GM23338 (cell line): ENCODE results near the gene MON2. TPM values are rescaled to one million over a fixed set of nuclear protein-coding genes. Genes with fewer than 3 reads are reported as not detected.

Experiments
- ATAC-seq: fragments of 200-7000 bp; cut with Tn5 transposase; 3 replicates; pipeline ENCODE4 v1.9.1; 2020
- DNase-seq: peaks from one replicate; pipeline ENCODE4 v3.0.0-alpha.2; 2015; ENCODE audit warnings: low spot score
- H2AFZ ChIP-seq: fragments of 200-600 bp; sonication (generic); 2 replicates; pipeline ENCODE4 v1.8.0; 2016; ENCODE audit warnings: antibody characterized with exemption, mild to moderate bottlenecking, moderate library complexity
- H3F3A ChIP-seq: fragments of 200-600 bp; sonication (generic); replicated peaks from 2 replicates; pipeline ENCODE4 v1.8.0; 2017; ENCODE audit warnings: antibody characterized with exemption, mixed run types, low read depth
- H3K27ac ChIP-seq: fragments of 200-600 bp; sonication (generic); 2 replicates; pipeline ENCODE4 v1.6.1; 2016; ENCODE audit warnings: low read depth
- H3K27me3 ChIP-seq: fragments of 200-600 bp; sonication (generic); 2 replicates; pipeline ENCODE4 v1.8.0; 2016; ENCODE audit warnings: mild to moderate bottlenecking, mixed run types, moderate library complexity; ENCODE audit not compliant: insufficient read depth
- H3K36me3 ChIP-seq: fragments of 200-600 bp; sonication (generic); 2 replicates; pipeline ENCODE4 v1.8.0; 2016; ENCODE audit warnings: mild to moderate bottlenecking; ENCODE audit not compliant: insufficient read depth
- H3K4me1 ChIP-seq: fragments of 200-600 bp; sonication (generic); 2 replicates; pipeline ENCODE4 v1.8.0; 2016; ENCODE audit warnings: mild to moderate bottlenecking, moderate library complexity; ENCODE audit not compliant: insufficient read depth
- H3K4me2 ChIP-seq: fragments of 200-600 bp; sonication (generic); 2 replicates; pipeline ENCODE4 v1.7.1; 2017; ENCODE audit warnings: mixed run types
- H3K4me3 ChIP-seq: fragments of 200-600 bp; sonication (generic); 2 replicates; pipeline ENCODE4 v1.6.1; 2016; ENCODE audit warnings: mixed run types
- H3K79me2 ChIP-seq: fragments of 200-600 bp; sonication (generic); replicated peaks from 2 replicates; pipeline ENCODE4 v1.8.0; 2017; ENCODE audit warnings: mild to moderate bottlenecking; ENCODE audit not compliant: insufficient read depth
- H3K9me2 ChIP-seq: fragments of 200-600 bp; sonication (generic); 2 replicates; pipeline ENCODE4 v1.8.0; 2017; ENCODE audit not compliant: insufficient read depth
- H4K20me1 ChIP-seq: fragments of 200-600 bp; sonication (generic); replicated peaks from 2 replicates; pipeline ENCODE4 v1.8.0; 2017; ENCODE audit warnings: mild to moderate bottlenecking; ENCODE audit not compliant: insufficient read depth
- H3K27ac Mint-ChIP-seq: 2 replicates; pipeline ENCODE4 v1.8.0; 2020; ENCODE audit warnings: inconsistent platforms, mild to moderate bottlenecking, moderate library complexity, mixed read lengths
- H3K27me3 Mint-ChIP-seq: 3 replicates; pipeline ENCODE4 v1.8.0; 2022; ENCODE audit warnings: low read depth, mild to moderate bottlenecking, moderate library complexity, mixed read lengths, inconsistent platforms; ENCODE audit not compliant: insufficient read depth, poor library complexity
- H3K36me3 Mint-ChIP-seq: 3 replicates; pipeline ENCODE4 v1.8.0; 2021; ENCODE audit warnings: low read depth, mild to moderate bottlenecking, inconsistent platforms, moderate library complexity, mixed read lengths
- H3K4me1 Mint-ChIP-seq: 3 replicates; pipeline ENCODE4 v1.8.0; 2020; ENCODE audit warnings: mild to moderate bottlenecking, inconsistent platforms, mixed read lengths
- H3K4me3 Mint-ChIP-seq: 3 replicates; pipeline ENCODE4 v1.8.0; 2021; ENCODE audit warnings: moderate library complexity, mild to moderate bottlenecking, inconsistent platforms, mixed read lengths
- H3K9me3 Mint-ChIP-seq: 3 replicates; pipeline ENCODE4 v1.8.0; 2020; ENCODE audit warnings: moderate library complexity, mild to moderate bottlenecking, inconsistent platforms, mixed read lengths
- CREB1 ChIP-seq: fragments of 250-450 bp; sonication (Bioruptor Pico); IDR thresholded peaks from 2 replicates; pipeline ENCODE4 v1.5.0; 2020; ENCODE audit warnings: low read depth, mild to moderate bottlenecking, moderate library complexity
- EZH2 ChIP-seq: fragments of 200-600 bp; sonication (generic); IDR thresholded peaks from one replicate; pipeline ENCODE4 v1.8.0; 2017; ENCODE audit warnings: antibody characterized with exemption, mild to moderate bottlenecking, low read depth; ENCODE audit not compliant: unreplicated experiment
- EZH2phosphoT487 ChIP-seq: fragments of 200-600 bp; sonication (generic); IDR thresholded peaks from one replicate; pipeline ENCODE4 v1.8.1; 2018; ENCODE audit warnings: antibody characterized with exemption; ENCODE audit not compliant: unreplicated experiment
- JUNB ChIP-seq: IDR thresholded peaks from one replicate; pipeline ENCODE4 v1.6.1; 2016; ENCODE audit warnings: antibody characterized with exemption; ENCODE audit not compliant: unreplicated experiment
- NANOG ChIP-seq: IDR thresholded peaks from 2 replicates; pipeline ENCODE4 v1.6.1; 2016; ENCODE audit warnings: antibody characterized with exemption, borderline replicate concordance
- POLR2AphosphoS5 ChIP-seq: IDR thresholded peaks from 2 replicates; pipeline ENCODE4 v1.6.1; 2016; ENCODE audit warnings: antibody characterized with exemption, low read depth
- STAT1 ChIP-seq: IDR thresholded peaks from one replicate; pipeline ENCODE4 v1.6.1; 2016; ENCODE audit warnings: antibody characterized with exemption; ENCODE audit not compliant: unreplicated experiment
- ZNF114 ChIP-seq: fragments of 250-450 bp; sonication (Bioruptor Pico); IDR thresholded peaks from 2 replicates; pipeline ENCODE4 v1.5.0; 2020; ENCODE audit warnings: mild to moderate bottlenecking, moderate library complexity
- ZNF331 ChIP-seq: fragments of 250-450 bp; sonication (Bioruptor Pico); IDR thresholded peaks from 2 replicates; pipeline ENCODE4 v1.5.0; 2020; ENCODE audit warnings: low read depth, mild to moderate bottlenecking, moderate library complexity
- polyA plus RNA-seq: library from polyadenylated mRNA; unstranded; fragments of >200 nt; fragmentation: Nextera tagmentation; extraction: Ambion mirVana; gene quantifications from 2 replicates; pipeline ENCODE4 v1.2.1, GENCODE V29; 2016
- total RNA-seq: library from RNA; depleted of rRNA; stranded (reverse); fragments of >200 nt; shearing (Covaris generic); gene quantifications from 2 replicates; pipeline ENCODE4 v1.2.3, GENCODE V29; 2014
- TF ChIP-seq, protein P1 (sequence below): IDR thresholded peaks from 2 replicates; pipeline ENCODE4 v1.6.1; 2016; ENCODE audit warnings: antibody characterized with exemption
- TF ChIP-seq, protein P2 (sequence below): fragments of 250-450 bp; sonication (Bioruptor Pico); IDR thresholded peaks from 2 replicates; pipeline ENCODE4 v1.5.0; 2020; ENCODE audit warnings: mild to moderate bottlenecking, moderate library complexity
- TF ChIP-seq, protein P3 (sequence below), 2 experiments: fragments of 200-600 bp in 1 of 2; sonication (generic) in 1 of 2; conservative IDR thresholded peaks; 2 replicates each; pipeline versions ENCODE4 v1.5.1 to v1.6.1; 2016 to 2017; ENCODE audit warnings: antibody characterized with exemption in 2 of 2, low read depth in 2 of 2, mild to moderate bottlenecking in 2 of 2, moderate library complexity in 1 of 2
- TF ChIP-seq, protein P4 (sequence below): IDR thresholded peaks from one replicate; pipeline ENCODE4 v1.6.1; 2018; ENCODE audit warnings: antibody characterized with exemption; ENCODE audit not compliant: unreplicated experiment

MON2 gene
- total and polyA plus RNA-seq, 2 experiments from 2014 or later, result 11.0 to 27.3 TPM

DNA sequence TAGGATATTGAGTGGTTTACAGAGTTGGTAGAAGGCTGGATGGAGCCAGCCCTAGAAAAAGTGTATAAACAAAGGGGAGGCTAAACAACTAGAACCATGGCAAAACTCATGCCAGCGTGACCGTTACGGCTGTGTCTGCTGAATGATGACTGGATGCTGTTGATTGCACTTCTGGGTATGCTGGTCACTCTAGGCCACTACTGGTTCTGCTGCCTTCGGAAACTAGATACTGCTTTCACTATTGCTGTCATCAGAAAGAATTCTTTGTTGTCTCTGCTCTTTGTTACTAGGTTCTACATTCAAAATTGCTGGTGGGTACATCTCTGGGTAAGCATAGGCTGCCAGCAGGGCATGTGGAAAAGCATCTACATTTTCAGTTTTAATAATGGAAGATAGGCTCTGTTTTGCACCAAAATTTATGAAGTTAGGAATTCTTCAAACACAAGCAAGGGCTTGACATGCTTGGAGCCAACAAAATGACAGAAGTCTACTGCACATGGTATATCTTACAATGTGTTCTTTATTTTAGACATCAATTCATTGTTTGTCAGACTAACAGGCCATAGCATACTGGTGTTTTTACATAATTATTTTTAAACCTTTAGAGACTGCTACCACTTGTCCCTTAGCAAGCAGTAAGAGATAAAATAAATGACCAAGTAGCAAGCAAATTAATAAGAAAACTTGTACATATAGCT lies 15.4 kb downstream of the MON2 start:
- Mint-ChIP-seq H3K4me1 (no peaks in the 10 kb centered on the region), H3K36me3 (peaks cover 2% of the 10 kb centered on the region; the same call in 1 of the 3 replicates), H3K27ac (no peak overlapping the region), H3K9me3 (no peaks in the 10 kb centered on the region), H3K27me3 (peaks cover 2% of the 10 kb centered on the region), H3K4me3 (no peak overlapping the region)
- Histone ChIP-seq H3K4me1 (no peaks in the 10 kb centered on the region), H3K4me2 (no peak overlapping the region), H3K4me3 (no peak overlapping the region), H2AFZ (no peak overlapping the region), H3K79me2 (peaks cover 34% of the 10 kb centered on the region), H3K27ac (no peak overlapping the region), H4K20me1 (no peaks in the 10 kb centered on the region; the same call in 1 of the 2 replicates), H3F3A (no peaks in the 10 kb centered on the region), H3K9me2 (no peaks in the 10 kb centered on the region), H3K36me3 (peaks cover 3% of the 10 kb centered on the region; the same call in 1 of the 2 replicates), H3K27me3 (no peaks in the 10 kb centered on the region)
- TF ChIP-seq CREB1 (CRISPR knock-in tag) (no peak), JUNB (no peak), ZNF331 (CRISPR knock-in tag) (no peak), ZNF114 (no peak), STAT1 (no peak), NANOG (no peak), EZH2phosphoT487 (no peak), EZH2 (no peak), POLR2AphosphoS5 (no peak)
- TF ChIP-seq, protein P1, sequence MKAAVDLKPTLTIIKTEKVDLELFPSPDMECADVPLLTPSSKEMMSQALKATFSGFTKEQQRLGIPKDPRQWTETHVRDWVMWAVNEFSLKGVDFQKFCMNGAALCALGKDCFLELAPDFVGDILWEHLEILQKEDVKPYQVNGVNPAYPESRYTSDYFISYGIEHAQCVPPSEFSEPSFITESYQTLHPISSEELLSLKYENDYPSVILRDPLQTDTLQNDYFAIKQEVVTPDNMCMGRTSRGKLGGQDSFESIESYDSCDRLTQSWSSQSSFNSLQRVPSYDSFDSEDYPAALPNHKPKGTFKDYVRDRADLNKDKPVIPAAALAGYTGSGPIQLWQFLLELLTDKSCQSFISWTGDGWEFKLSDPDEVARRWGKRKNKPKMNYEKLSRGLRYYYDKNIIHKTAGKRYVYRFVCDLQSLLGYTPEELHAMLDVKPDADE, result no peak
- TF ChIP-seq, protein P2, sequence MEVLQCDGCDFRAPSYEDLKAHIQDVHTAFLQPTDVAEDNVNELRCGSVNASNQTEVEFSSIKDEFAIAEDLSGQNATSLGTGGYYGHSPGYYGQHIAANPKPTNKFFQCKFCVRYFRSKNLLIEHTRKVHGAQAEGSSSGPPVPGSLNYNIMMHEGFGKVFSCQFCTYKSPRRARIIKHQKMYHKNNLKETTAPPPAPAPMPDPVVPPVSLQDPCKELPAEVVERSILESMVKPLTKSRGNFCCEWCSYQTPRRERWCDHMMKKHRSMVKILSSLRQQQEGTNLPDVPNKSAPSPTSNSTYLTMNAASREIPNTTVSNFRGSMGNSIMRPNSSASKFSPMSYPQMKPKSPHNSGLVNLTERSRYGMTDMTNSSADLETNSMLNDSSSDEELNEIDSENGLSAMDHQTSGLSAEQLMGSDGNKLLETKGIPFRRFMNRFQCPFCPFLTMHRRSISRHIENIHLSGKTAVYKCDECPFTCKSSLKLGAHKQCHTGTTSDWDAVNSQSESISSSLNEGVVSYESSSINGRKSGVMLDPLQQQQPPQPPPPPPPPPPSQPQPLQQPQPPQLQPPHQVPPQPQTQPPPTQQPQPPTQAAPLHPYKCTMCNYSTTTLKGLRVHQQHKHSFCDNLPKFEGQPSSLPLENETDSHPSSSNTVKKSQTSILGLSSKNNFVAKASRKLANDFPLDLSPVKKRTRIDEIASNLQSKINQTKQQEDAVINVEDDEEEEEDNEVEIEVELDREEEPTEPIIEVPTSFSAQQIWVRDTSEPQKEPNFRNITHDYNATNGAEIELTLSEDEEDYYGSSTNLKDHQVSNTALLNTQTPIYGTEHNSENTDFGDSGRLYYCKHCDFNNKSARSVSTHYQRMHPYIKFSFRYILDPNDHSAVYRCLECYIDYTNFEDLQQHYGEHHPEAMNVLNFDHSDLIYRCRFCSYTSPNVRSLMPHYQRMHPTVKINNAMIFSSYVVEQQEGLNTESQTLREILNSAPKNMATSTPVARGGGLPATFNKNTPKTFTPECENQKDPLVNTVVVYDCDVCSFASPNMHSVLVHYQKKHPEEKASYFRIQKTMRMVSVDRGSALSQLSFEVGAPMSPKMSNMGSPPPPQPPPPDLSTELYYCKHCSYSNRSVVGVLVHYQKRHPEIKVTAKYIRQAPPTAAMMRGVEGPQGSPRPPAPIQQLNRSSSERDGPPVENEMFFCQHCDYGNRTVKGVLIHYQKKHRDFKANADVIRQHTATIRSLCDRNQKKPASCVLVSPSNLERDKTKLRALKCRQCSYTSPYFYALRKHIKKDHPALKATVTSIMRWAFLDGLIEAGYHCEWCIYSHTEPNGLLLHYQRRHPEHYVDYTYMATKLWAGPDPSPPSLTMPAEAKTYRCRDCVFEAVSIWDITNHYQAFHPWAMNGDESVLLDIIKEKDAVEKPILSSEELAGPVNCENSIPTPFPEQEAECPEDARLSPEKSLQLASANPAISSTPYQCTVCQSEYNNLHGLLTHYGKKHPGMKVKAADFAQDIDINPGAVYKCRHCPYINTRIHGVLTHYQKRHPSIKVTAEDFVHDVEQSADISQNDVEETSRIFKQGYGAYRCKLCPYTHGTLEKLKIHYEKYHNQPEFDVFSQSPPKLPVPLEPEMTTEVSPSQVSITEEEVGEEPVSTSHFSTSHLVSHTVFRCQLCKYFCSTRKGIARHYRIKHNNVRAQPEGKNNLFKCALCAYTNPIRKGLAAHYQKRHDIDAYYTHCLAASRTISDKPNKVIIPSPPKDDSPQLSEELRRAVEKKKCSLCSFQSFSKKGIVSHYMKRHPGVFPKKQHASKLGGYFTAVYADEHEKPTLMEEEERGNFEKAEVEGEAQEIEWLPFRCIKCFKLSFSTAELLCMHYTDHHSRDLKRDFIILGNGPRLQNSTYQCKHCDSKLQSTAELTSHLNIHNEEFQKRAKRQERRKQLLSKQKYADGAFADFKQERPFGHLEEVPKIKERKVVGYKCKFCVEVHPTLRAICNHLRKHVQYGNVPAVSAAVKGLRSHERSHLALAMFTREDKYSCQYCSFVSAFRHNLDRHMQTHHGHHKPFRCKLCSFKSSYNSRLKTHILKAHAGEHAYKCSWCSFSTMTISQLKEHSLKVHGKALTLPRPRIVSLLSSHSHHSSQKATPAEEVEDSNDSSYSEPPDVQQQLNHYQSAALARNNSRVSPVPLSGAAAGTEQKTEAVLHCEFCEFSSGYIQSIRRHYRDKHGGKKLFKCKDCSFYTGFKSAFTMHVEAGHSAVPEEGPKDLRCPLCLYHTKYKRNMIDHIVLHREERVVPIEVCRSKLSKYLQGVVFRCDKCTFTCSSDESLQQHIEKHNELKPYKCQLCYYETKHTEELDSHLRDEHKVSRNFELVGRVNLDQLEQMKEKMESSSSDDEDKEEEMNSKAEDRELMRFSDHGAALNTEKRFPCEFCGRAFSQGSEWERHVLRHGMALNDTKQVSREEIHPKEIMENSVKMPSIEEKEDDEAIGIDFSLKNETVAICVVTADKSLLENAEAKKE (CRISPR knock-in tag), result no peak
- TF ChIP-seq, protein P3, sequence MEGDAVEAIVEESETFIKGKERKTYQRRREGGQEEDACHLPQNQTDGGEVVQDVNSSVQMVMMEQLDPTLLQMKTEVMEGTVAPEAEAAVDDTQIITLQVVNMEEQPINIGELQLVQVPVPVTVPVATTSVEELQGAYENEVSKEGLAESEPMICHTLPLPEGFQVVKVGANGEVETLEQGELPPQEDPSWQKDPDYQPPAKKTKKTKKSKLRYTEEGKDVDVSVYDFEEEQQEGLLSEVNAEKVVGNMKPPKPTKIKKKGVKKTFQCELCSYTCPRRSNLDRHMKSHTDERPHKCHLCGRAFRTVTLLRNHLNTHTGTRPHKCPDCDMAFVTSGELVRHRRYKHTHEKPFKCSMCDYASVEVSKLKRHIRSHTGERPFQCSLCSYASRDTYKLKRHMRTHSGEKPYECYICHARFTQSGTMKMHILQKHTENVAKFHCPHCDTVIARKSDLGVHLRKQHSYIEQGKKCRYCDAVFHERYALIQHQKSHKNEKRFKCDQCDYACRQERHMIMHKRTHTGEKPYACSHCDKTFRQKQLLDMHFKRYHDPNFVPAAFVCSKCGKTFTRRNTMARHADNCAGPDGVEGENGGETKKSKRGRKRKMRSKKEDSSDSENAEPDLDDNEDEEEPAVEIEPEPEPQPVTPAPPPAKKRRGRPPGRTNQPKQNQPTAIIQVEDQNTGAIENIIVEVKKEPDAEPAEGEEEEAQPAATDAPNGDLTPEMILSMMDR (conservative IDR thresholded peaks at IDR 0.05; ENCODE audit: low read depth in 2 of 2), result no peak
- TF ChIP-seq, protein P4, sequence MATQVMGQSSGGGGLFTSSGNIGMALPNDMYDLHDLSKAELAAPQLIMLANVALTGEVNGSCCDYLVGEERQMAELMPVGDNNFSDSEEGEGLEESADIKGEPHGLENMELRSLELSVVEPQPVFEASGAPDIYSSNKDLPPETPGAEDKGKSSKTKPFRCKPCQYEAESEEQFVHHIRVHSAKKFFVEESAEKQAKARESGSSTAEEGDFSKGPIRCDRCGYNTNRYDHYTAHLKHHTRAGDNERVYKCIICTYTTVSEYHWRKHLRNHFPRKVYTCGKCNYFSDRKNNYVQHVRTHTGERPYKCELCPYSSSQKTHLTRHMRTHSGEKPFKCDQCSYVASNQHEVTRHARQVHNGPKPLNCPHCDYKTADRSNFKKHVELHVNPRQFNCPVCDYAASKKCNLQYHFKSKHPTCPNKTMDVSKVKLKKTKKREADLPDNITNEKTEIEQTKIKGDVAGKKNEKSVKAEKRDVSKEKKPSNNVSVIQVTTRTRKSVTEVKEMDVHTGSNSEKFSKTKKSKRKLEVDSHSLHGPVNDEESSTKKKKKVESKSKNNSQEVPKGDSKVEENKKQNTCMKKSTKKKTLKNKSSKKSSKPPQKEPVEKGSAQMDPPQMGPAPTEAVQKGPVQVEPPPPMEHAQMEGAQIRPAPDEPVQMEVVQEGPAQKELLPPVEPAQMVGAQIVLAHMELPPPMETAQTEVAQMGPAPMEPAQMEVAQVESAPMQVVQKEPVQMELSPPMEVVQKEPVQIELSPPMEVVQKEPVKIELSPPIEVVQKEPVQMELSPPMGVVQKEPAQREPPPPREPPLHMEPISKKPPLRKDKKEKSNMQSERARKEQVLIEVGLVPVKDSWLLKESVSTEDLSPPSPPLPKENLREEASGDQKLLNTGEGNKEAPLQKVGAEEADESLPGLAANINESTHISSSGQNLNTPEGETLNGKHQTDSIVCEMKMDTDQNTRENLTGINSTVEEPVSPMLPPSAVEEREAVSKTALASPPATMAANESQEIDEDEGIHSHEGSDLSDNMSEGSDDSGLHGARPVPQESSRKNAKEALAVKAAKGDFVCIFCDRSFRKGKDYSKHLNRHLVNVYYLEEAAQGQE, result no peak
- ATAC-seq (no peak), DNase-seq (no peak)
